Thoracic aorta (tissue), 2 donors: Measurements from ENCODE around the gene CCNI. TPM values are rescaled to one million over a fixed set of nuclear protein-coding genes. Genes with fewer than 3 reads are reported as not detected.
A peak's percentile ranks its signal among the peaks of the same experiment; 100 is the strongest.

Source experiments
- ATAC-seq: fragments of 150-250 bp; one replicate; pipeline ENCODE4 v1.8.0; 2017; ENCODE audit warnings: low read depth; ENCODE audit not compliant: insufficient number of reproducible peaks, low FRiP score
- DNase-seq: peaks from one replicate; pipeline ENCODE4 v3.0.0-alpha.2; 2020; ENCODE audit warnings: low spot score
- H3K27ac ChIP-seq, 2 donors: fragments of 200-600 bp; sonication (generic); 1 replicate in 1 of 2; 2 replicates in 1 of 2; pipeline ENCODE4 v1.5.1; 2016; ENCODE audit warnings: mild to moderate bottlenecking in 2 of 2, moderate library complexity in 2 of 2
- H3K27me3 ChIP-seq: fragments of 200-600 bp; sonication (generic); replicated peaks from 2 replicates; pipeline ENCODE4 v1.6.0; 2016; ENCODE audit warnings: mild to moderate bottlenecking; ENCODE audit not compliant: insufficient read depth
- H3K36me3 ChIP-seq: fragments of 200-600 bp; sonication (generic); one replicate; pipeline ENCODE4 v1.5.1; 2016
- H3K4me1 ChIP-seq, 2 donors: fragments of 200-600 bp; sonication (generic); 1 replicate in 1 of 2; 2 replicates in 1 of 2; pipeline versions ENCODE4 v1.5.1 to v1.6.0; 2016; ENCODE audit warnings: low read depth in 2 of 2, mild to moderate bottlenecking in 1 of 2; ENCODE audit not compliant: control insufficient read depth in 1 of 2
- H3K4me3 ChIP-seq: fragments of 200-600 bp; sonication (generic); 2 replicates; pipeline ENCODE4 v1.5.1; 2016; ENCODE audit warnings: mild to moderate bottlenecking
- H3K9me3 ChIP-seq: fragments of 200-600 bp; sonication (generic); 2 replicates; pipeline ENCODE4 v1.5.1; 2016
- CTCF ChIP-seq: fragments of 200-600 bp; sonication (generic); IDR thresholded peaks from one replicate; pipeline ENCODE4 v1.5.1; 2019; ENCODE audit warnings: antibody characterized with exemption
- total RNA-seq, 2 donors: library from RNA; depleted of rRNA; stranded (reverse); fragments of >200 nt; gene quantifications; one replicate each; pipeline versions ENCODE4 v1.1.0 to v1.2.3, GENCODE V29; 2016

The CCNI gene
- total RNA-seq, 2 donors from 2014 or later = 244 to 322 TPM

- peaks cover 9% of the 10 kb centered on the region for H3K36me3 ChIP-seq
- no peak overlapping the region for H3K27ac ChIP-seq
- no peak for DNase-seq
- peaks cover 9 to 23% of the 10 kb centered on the region in 2 donors for H3K4me1 ChIP-seq
- ATAC-seq = no peak
- H3K27me3 ChIP-seq = no peaks in the 10 kb centered on the region
- no peak for TF ChIP-seq CTCF
- H3K4me3 ChIP-seq = no peak overlapping the region
- no peaks in the 10 kb centered on the region for H3K9me3 ChIP-seq
Observed at GRCh38 chr4:77045490-77045889, 30.3 kb downstream of the CCNI start.

GRCh38 chr4:77044461-77045150 lies 31.2 kb downstream of the CCNI start:
- ATAC-seq (peak; percentile 53), DNase-seq (no peak)
- TF ChIP-seq CTCF = peak; percentile 59
- no peak overlapping the region for H3K4me3 ChIP-seq
- peaks cover 9% of the 10 kb centered on the region for H3K36me3 ChIP-seq
- no peaks in the 10 kb centered on the region for H3K9me3 ChIP-seq
- H3K27ac ChIP-seq = peak overlapping the region in 1 of 2 donors; percentile 47
- H3K27me3 ChIP-seq = no peaks in the 10 kb centered on the region
- H3K4me1 ChIP-seq = peaks cover 9 to 31% of the 10 kb centered on the region in 2 donors

GRCh38 chr4:77043507-77044136 lies 32.2 kb downstream of the CCNI start:
- DNase-seq (no peak), ATAC-seq (no peak)
- TF ChIP-seq CTCF = no peak
- Histone ChIP-seq H3K36me3 (peaks cover 9% of the 10 kb centered on the region), H3K4me3 (no peak overlapping the region), H3K27ac (peak overlapping the region; percentile 25 to 47), H3K27me3 (no peaks in the 10 kb centered on the region), H3K9me3 (no peaks in the 10 kb centered on the region), H3K4me1 (peaks cover 9 to 31% of the 10 kb centered on the region in 2 donors)

GRCh38 chr4:77040854-77041725 lies 34.7 kb downstream of the CCNI start:
- TF ChIP-seq CTCF = no peak
- no peak overlapping the region for H3K27ac ChIP-seq
- no peak for ATAC-seq

GRCh38 chr4:77040270-77040669 lies 35.5 kb downstream of the CCNI start:
- ATAC-seq (no peak), DNase-seq (no peak)
- Histone ChIP-seq H3K27ac (peak overlapping the region in 1 of 2 donors; percentile 8), H3K4me3 (no peak overlapping the region), H3K4me1 (peaks cover 9 to 31% of the 10 kb centered on the region in 2 donors), H3K9me3 (no peaks in the 10 kb centered on the region), H3K36me3 (peaks cover 5% of the 10 kb centered on the region), H3K27me3 (no peaks in the 10 kb centered on the region)
- no peak for TF ChIP-seq CTCF

More at GRCh38 chr4:77040854-77041725, 34.7 kb downstream of the CCNI start:
- no peak overlapping the region for H3K4me3 ChIP-seq
- no peaks in the 10 kb centered on the region for H3K9me3 ChIP-seq
- H3K27me3 ChIP-seq = no peaks in the 10 kb centered on the region
- peaks cover 9 to 31% of the 10 kb centered on the region in 2 donors for H3K4me1 ChIP-seq
- H3K36me3 ChIP-seq = no peaks in the 10 kb centered on the region
- no peak for DNase-seq
